K562 (cell line): ENCODE results near the gene MBNL2. TPM values are rescaled to one million over a fixed set of nuclear protein-coding genes. Genes with fewer than 3 reads are reported as not detected.

ENCODE experiments used
- ATAC-seq: fragments of 200-7000 bp; cut with Tn5 transposase; 3 replicates; pipeline ENCODE4 v1.9.1; 2020; ENCODE audit warnings: moderate library complexity
- BruUV-seq: library from RNA; stranded (reverse); fragments of 400-500 nt; replicated peaks from 2 replicates; lab custom pipeline; 2021; lab: Mats Ljungman, UMichigan
- CTCF ChIA-PET: fragments of 300-600 bp; formaldehyde crosslinking; extraction: SDS; loops from one replicate; lab custom pipeline; 2021; ENCODE audit warnings: low intra/inter-chr PET ratio; lab: Yijun Ruan, JAX
- POLR2A ChIA-PET: fragments of 300-600, 350-650 bp; sonication (Branson Sonifier 250); formaldehyde crosslinking; extraction: SDS; loops from one replicate; lab custom pipeline; 2021; ENCODE audit warnings: antibody characterized with exemption, inconsistent platforms; lab: Yijun Ruan, JAX
- DNase-seq, 4 experiments: peaks; one replicate each; pipeline versions ENCODE4 v3.0.0 to v3.0.0-alpha.2; 2011 to 2018; ENCODE audit warnings: low spot score in 3 of 4, mixed read lengths in 3 of 4; ENCODE audit errors: extremely low read depth in 1 of 4
- FAIRE-seq: peaks from 2 replicates; lab custom pipeline; 2011; peaks lifted over from hg19 to GRCh38; lab: Jason Lieb, UNC
- H2AFZ ChIP-seq: 2 replicates; pipeline ENCODE4 v1.6.0; 2011; ENCODE audit warnings: low read depth, low read length, control low read depth, inconsistent platforms
- H3K27ac ChIP-seq: fragments of 200-600 bp; 3 replicates; pipeline ENCODE4 v1.8.0; 2011; ENCODE audit warnings: low read depth, mild to moderate bottlenecking, control low read depth, inconsistent platforms, low read length, moderate library complexity, mixed read lengths; ENCODE audit errors: extremely low read depth
- H3K27me3 ChIP-seq, 2 experiments: fragments of 300-600 bp in 1 of 2; 2 replicates in 1 of 2; 3 replicates in 1 of 2; pipeline versions ENCODE4 v1.6.0 to v1.8.0; 2011; ENCODE audit warnings: inconsistent platforms in 2 of 2, low read length in 2 of 2, mild to moderate bottlenecking in 1 of 2, mixed read lengths in 1 of 2, moderate library complexity in 1 of 2; ENCODE audit not compliant: control insufficient read depth in 2 of 2, insufficient read depth in 2 of 2
- H3K36me3 ChIP-seq: fragments of 300-600 bp; 3 replicates; pipeline ENCODE4 v1.8.0; 2011; ENCODE audit warnings: mild to moderate bottlenecking, low read length, inconsistent platforms; ENCODE audit not compliant: control insufficient read depth, insufficient read depth
- H3K4me1 ChIP-seq, 2 experiments: fragments of 200-600 bp in 1 of 2; replicated peaks in 1 of 2; 2 replicates in 1 of 2; 3 replicates in 1 of 2; pipeline versions ENCODE4 v1.5.1 to v1.8.0; 2011; ENCODE audit warnings: inconsistent platforms in 2 of 2, low read length in 2 of 2, mild to moderate bottlenecking in 1 of 2, mixed read lengths in 1 of 2, moderate library complexity in 1 of 2; ENCODE audit not compliant: control insufficient read depth in 2 of 2, insufficient read depth in 2 of 2
- H3K4me2 ChIP-seq: 2 replicates; pipeline ENCODE4 v1.6.1; 2011; ENCODE audit warnings: low read length, control low read depth, inconsistent platforms, mixed read lengths; ENCODE audit not compliant: insufficient read depth
- H3K4me3 ChIP-seq: fragments of 200-600 bp; sonication (generic), shearing (Covaris generic); 2 replicates; pipeline ENCODE4 v1.5.1; 2016; ENCODE audit warnings: control low read depth, inconsistent platforms
- H3K79me2 ChIP-seq: fragments of 200-600 bp; 3 replicates; pipeline ENCODE4 v1.8.0; 2011; ENCODE audit warnings: low read length, inconsistent platforms; ENCODE audit not compliant: control insufficient read depth, insufficient read depth
- H3K9ac ChIP-seq, 2 experiments: 2 replicates each; pipeline versions ENCODE4 v1.6.0 to v1.6.1; 2011; ENCODE audit warnings: low read depth in 2 of 2, low read length in 2 of 2, control low read depth in 1 of 2, inconsistent platforms in 1 of 2, mild to moderate bottlenecking in 1 of 2, mixed read lengths in 1 of 2; ENCODE audit not compliant: insufficient read depth in 1 of 2
- H3K9me1 ChIP-seq: one replicate; pipeline ENCODE4 v1.6.0; 2011; ENCODE audit warnings: inconsistent platforms, mild to moderate bottlenecking, low read length, moderate library complexity; ENCODE audit not compliant: control insufficient read depth, insufficient read depth
- H3K9me3 ChIP-seq: replicated peaks from 2 replicates; pipeline ENCODE4 v1.5.1; 2011; ENCODE audit warnings: low read depth, low read length, inconsistent platforms; ENCODE audit not compliant: control insufficient read depth, insufficient read depth
- H4K20me1 ChIP-seq: replicated peaks from 2 replicates; pipeline ENCODE4 v1.6.1; 2011; ENCODE audit warnings: low read length, inconsistent platforms, mixed read lengths; ENCODE audit not compliant: control insufficient read depth, insufficient read depth
- E2F3 ChIP-seq: fragments of 250-450 bp; sonication (Bioruptor Pico); IDR thresholded peaks from 2 replicates; pipeline ENCODE4 v1.4.0; 2020; ENCODE audit warnings: mild to moderate bottlenecking
- HLTF ChIP-seq: fragments of 450-650 bp; IDR thresholded peaks from 2 replicates; pipeline ENCODE4 v1.6.1; 2016
- PTBP1 ChIP-seq: fragments of 200-400 bp; formaldehyde crosslinking; IDR thresholded peaks from 2 replicates; pipeline ENCODE4 v1.6.1; 2017; ENCODE audit warnings: low read depth, low read length
- TGIF2 ChIP-seq: sonication (generic); formaldehyde crosslinking; IDR thresholded peaks from 2 replicates; pipeline ENCODE4 v1.8.1; 2022; ENCODE audit warnings: mild to moderate bottlenecking, missing genetic modification reagents, moderate library complexity
- XRCC3 ChIP-seq: fragments of 450-650 bp; IDR thresholded peaks from 2 replicates; pipeline ENCODE4 v1.6.1; 2017; ENCODE audit warnings: mild to moderate bottlenecking, moderate library complexity
- ZNF707 ChIP-seq: fragments of 250-450 bp; sonication (Bioruptor Pico); conservative IDR thresholded peaks from 2 replicates; pipeline ENCODE4 v1.8.0; 2022; ENCODE audit warnings: inconsistent platforms, mild to moderate bottlenecking, moderate library complexity
- WGBS: fragments of 100-300 bp; shearing (Covaris generic); methylation state at CpG from one replicate; pipeline ENCODE4 v1.1.6; 2016; ENCODE audit warnings: low coverage, mixed read lengths; ENCODE audit not compliant: insufficient coverage; ENCODE audit errors: missing lambda C conversion rate; 5-methylcytosine and 5-hydroxymethylcytosine counted together
- in situ Hi-C: fragments of 300-500 bp; cut with MboI; formaldehyde crosslinking; loops from 4 replicates; pipeline ENCODE4 v1.15.0; 2018; ENCODE audit warnings: inconsistent platforms, mixed read lengths
- intact Hi-C: fragments of 100-400 bp; cut with micrococcal nuclease; formaldehyde crosslinking; loops from 2 replicates; pipeline ENCODE4 v1.14.2; 2022
- polyA plus RNA-seq, 8 experiments: library from polyadenylated mRNA; depleted of rRNA in 4 of 8; stranded (reverse) in 5 of 8; unstranded in 3 of 8; fragments of >200 nt; fragmentation: Nextera tagmentation in 2 of 8; fragmentation: Illumina TruSeq in 1 of 8; extraction: Ambion mirVana in 2 of 8; extraction: Trizol in 1 of 8; gene quantifications; 2 replicates each; pipeline versions ENCODE4 v1.2.1 to v1.2.3, GENCODE V29; 2011 to 2014; ENCODE audit warnings: inconsistent platforms in 1 of 8, missing spikeins in 1 of 8
- total RNA-seq, 7 experiments: library from RNA; depleted of rRNA in 6 of 7; stranded (reverse); fragments of >200 nt in 6 of 7; fragmentation: Illumina TruSeq in 2 of 7; extraction: Trizol in 2 of 7; gene quantifications; 2 replicates each; pipeline versions ENCODE4 v1.2.1 to v1.2.3, GENCODE V29; 2011 to 2021; ENCODE audit warnings: low replicate concordance in 1 of 7
- TF ChIP-seq, protein P1 (sequence below): fragments of 250-450 bp; sonication (Bioruptor Pico); IDR thresholded peaks from 2 replicates; pipeline ENCODE4 v1.5.0; 2022; ENCODE audit warnings: mild to moderate bottlenecking
- TF ChIP-seq, protein P2 (sequence below): fragments of 450-650 bp; formaldehyde crosslinking; IDR thresholded peaks from 2 replicates; pipeline ENCODE4 v1.4.0; 2020; ENCODE audit warnings: mild to moderate bottlenecking, moderate library complexity
- TF ChIP-seq, protein P3 (sequence below), 2 experiments: fragments of 450-650 bp in 1 of 2; sonication (generic) in 1 of 2; formaldehyde crosslinking in 1 of 2; IDR thresholded peaks in 1 of 2; conservative IDR thresholded peaks in 1 of 2; 2 replicates each; pipeline versions ENCODE4 v1.6.1 to v1.8.1; 2016 to 2023; ENCODE audit warnings: mild to moderate bottlenecking in 2 of 2, moderate library complexity in 2 of 2, inconsistent platforms in 1 of 2, missing genetic modification reagents in 1 of 2
- TF ChIP-seq, protein P4 (sequence below): sonication (generic); formaldehyde crosslinking; IDR thresholded peaks from 2 replicates; pipeline ENCODE4 v1.8.0; 2023; ENCODE audit warnings: mild to moderate bottlenecking, missing genetic modification reagents
- TF ChIP-seq, protein P5 (sequence below): sonication (generic); formaldehyde crosslinking; IDR thresholded peaks from 2 replicates; pipeline ENCODE4 v1.8.1; 2022; ENCODE audit warnings: missing genetic modification reagents

The MBNL2 gene
- total and polyA plus RNA-seq, 9 of the 15 experiments (the other 6 are each of a cell fraction or from before 2014, with no cell fraction given), result 7.0 to 24.8 (median 13.8) TPM

DNA sequence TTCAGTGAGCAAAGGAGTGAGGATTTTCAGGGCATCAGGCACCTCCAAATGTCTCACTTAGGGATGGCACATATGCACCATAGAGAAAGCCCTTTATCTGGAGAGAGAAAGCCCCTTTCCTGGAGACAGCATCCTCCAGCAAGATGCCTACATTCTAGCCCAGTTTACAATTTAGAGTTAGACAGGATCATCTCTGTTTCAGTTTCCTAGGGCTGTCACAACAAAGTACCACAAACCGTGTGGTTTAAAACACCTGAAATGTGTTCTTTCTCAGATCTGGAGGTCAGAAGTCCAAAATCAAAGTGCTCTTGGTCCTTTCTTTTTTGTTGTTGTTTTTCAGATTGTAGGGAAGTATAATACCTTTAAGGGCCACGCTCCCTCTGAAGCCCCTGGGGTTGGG, 61.8 kb downstream of the MBNL2 start (continued):
- TF ChIP-seq, protein P1, sequence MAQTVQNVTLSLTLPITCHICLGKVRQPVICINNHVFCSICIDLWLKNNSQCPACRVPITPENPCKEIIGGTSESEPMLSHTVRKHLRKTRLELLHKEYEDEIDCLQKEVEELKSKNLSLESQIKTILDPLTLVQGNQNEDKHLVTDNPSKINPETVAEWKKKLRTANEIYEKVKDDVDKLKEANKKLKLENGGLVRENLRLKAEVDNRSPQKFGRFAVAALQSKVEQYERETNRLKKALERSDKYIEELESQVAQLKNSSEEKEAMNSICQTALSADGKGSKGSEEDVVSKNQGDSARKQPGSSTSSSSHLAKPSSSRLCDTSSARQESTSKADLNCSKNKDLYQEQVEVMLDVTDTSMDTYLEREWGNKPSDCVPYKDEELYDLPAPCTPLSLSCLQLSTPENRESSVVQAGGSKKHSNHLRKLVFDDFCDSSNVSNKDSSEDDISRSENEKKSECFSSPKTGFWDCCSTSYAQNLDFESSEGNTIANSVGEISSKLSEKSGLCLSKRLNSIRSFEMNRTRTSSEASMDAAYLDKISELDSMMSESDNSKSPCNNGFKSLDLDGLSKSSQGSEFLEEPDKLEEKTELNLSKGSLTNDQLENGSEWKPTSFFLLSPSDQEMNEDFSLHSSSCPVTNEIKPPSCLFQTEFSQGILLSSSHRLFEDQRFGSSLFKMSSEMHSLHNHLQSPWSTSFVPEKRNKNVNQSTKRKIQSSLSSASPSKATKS (CRISPR knock-in tag), result no peak
- TF ChIP-seq PTBP1, result no peak
- no peak for TF ChIP-seq ZNF707 (CRISPR knock-in tag)
- no peak for TF ChIP-seq E2F3

DNA sequence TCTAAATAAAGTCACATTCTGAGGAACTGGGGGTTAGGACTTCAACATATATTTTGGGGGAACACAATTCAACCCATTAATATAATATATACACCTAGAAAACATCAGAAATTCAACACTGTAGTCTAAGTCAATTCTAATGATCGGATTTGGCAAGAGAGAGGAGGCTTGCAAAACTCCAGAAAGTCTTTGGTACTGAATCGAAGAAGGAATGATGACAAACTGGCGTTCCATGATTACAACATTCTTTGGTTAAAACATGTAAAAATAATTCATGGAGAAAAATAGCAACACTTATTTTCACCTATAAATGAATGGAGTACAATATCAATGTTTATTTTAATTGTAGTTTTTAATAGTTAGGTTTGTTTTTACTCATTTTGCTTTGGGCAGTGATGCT, 62.4 kb downstream of the MBNL2 start:
- Histone ChIP-seq H3K9me3 (no peaks in the 10 kb centered on the region), H3K9ac (no peak overlapping the region), H3K4me1 (no peaks in the 10 kb centered on the region; a peak in 1 of 5 replicates), H3K36me3 (no peaks in the 10 kb centered on the region), H3K79me2 (peaks cover 75% of the 10 kb centered on the region), H3K27ac (no peak overlapping the region), H4K20me1 (peaks cover 14% of the 10 kb centered on the region), H3K9me1 (peaks cover 4% of the 10 kb centered on the region), H2AFZ (no peak overlapping the region), H3K27me3 (no peaks in the 10 kb centered on the region), H3K4me3 (no peak overlapping the region), H3K4me2 (no peak overlapping the region)
- no peak for DNase-seq
- ChIA-PET POLR2A (no interaction called here), CTCF (no interaction called here)
- no peak for FAIRE-seq
- intact Hi-C loops, result no loop called here
- 86% methylated on average over 1 of the region's 3 CpGs for WGBS
- in situ Hi-C loops, result no loop called here
- ATAC-seq, result no peak
- BruUV-seq, result no TSS peak
- TF ChIP-seq, protein P2, sequence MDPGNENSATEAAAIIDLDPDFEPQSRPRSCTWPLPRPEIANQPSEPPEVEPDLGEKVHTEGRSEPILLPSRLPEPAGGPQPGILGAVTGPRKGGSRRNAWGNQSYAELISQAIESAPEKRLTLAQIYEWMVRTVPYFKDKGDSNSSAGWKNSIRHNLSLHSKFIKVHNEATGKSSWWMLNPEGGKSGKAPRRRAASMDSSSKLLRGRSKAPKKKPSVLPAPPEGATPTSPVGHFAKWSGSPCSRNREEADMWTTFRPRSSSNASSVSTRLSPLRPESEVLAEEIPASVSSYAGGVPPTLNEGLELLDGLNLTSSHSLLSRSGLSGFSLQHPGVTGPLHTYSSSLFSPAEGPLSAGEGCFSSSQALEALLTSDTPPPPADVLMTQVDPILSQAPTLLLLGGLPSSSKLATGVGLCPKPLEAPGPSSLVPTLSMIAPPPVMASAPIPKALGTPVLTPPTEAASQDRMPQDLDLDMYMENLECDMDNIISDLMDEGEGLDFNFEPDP, result no peak
- TF ChIP-seq, protein P3, sequence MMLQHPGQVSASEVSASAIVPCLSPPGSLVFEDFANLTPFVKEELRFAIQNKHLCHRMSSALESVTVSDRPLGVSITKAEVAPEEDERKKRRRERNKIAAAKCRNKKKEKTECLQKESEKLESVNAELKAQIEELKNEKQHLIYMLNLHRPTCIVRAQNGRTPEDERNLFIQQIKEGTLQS (IDR thresholded peaks at IDR 0.05), result no peak
- TF ChIP-seq, protein P3 (CRISPR knock-in tag; conservative IDR thresholded peaks at IDR 0.05), result no peak
- no peak for TF ChIP-seq XRCC3
- TF ChIP-seq, protein P4, sequence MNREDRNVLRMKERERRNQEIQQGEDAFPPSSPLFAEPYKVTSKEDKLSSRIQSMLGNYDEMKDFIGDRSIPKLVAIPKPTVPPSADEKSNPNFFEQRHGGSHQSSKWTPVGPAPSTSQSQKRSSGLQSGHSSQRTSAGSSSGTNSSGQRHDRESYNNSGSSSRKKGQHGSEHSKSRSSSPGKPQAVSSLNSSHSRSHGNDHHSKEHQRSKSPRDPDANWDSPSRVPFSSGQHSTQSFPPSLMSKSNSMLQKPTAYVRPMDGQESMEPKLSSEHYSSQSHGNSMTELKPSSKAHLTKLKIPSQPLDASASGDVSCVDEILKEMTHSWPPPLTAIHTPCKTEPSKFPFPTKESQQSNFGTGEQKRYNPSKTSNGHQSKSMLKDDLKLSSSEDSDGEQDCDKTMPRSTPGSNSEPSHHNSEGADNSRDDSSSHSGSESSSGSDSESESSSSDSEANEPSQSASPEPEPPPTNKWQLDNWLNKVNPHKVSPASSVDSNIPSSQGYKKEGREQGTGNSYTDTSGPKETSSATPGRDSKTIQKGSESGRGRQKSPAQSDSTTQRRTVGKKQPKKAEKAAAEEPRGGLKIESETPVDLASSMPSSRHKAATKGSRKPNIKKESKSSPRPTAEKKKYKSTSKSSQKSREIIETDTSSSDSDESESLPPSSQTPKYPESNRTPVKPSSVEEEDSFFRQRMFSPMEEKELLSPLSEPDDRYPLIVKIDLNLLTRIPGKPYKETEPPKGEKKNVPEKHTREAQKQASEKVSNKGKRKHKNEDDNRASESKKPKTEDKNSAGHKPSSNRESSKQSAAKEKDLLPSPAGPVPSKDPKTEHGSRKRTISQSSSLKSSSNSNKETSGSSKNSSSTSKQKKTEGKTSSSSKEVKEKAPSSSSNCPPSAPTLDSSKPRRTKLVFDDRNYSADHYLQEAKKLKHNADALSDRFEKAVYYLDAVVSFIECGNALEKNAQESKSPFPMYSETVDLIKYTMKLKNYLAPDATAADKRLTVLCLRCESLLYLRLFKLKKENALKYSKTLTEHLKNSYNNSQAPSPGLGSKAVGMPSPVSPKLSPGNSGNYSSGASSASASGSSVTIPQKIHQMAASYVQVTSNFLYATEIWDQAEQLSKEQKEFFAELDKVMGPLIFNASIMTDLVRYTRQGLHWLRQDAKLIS (CRISPR knock-in tag), result no peak
- no peak for TF ChIP-seq HLTF
- TF ChIP-seq, protein P5, sequence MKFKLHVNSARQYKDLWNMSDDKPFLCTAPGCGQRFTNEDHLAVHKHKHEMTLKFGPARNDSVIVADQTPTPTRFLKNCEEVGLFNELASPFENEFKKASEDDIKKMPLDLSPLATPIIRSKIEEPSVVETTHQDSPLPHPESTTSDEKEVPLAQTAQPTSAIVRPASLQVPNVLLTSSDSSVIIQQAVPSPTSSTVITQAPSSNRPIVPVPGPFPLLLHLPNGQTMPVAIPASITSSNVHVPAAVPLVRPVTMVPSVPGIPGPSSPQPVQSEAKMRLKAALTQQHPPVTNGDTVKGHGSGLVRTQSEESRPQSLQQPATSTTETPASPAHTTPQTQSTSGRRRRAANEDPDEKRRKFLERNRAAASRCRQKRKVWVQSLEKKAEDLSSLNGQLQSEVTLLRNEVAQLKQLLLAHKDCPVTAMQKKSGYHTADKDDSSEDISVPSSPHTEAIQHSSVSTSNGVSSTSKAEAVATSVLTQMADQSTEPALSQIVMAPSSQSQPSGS (CRISPR knock-in tag), result no peak
- no peak for TF ChIP-seq TGIF2
